Measurements from ENCODE around the gene ACOT13. TPM values are rescaled to one million over a fixed set of nuclear protein-coding genes. Genes with fewer than 3 reads are reported as not detected.

Gene ACOT13
- total and polyA plus RNA-seq, 2 of the 4 experiments (the other 2 are of a cell fraction): 3.6 to 25.7 TPM

DNA sequence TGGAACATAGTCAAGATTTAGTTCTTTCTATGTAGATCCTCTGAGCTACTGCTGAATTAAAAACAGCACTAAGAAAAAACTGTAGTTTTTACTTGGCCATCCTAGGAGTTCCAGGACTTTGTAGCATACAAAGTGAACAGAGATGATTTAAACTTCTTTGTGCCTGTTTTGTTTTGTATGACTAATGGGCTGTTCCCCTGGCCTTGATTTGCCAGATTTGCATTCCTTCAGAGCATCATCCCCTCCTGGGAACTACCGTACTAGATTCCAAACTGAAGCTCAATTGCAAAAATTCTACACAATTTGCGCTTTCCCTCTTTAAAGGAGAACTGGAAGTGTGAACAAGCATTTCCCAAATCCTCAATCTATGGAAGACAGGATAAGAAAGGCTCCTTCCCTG, 23.1 kb downstream of the ACOT13 start:
- H3K4ac ChIP-seq (ENCODE audit: low read depth, low read length): no peak overlapping the region
- POLR2A ChIA-PET (ENCODE audit: unreplicated experiment): no interaction called here
- H3K56ac ChIP-seq (ENCODE audit: extremely low read depth, insufficient read depth, low read length): no peak overlapping the region
- no peak overlapping the region for H3K9ac ChIP-seq (ENCODE audit: low read depth, low read length)
- no peaks in the 10 kb centered on the region for H3K79me1 ChIP-seq (ENCODE audit: low read depth in 1 of 2, low read length in 2 of 2)
- no peak overlapping the region for H3K23ac ChIP-seq (ENCODE audit: low read depth, low read length)
- H2BK5ac ChIP-seq (ENCODE audit: low read depth, low read length, poor library complexity, severe bottlenecking): no peak overlapping the region
- no peak overlapping the region for H4K5ac ChIP-seq (ENCODE audit: low read depth, low read length)
- no peak overlapping the region for H2AFZ ChIP-seq (replicated peaks; ENCODE audit: low read length, poor library complexity)
- no peaks in the 10 kb centered on the region for H3K9me1 ChIP-seq (ENCODE audit: insufficient read depth, low read length)
- no peak overlapping the region for H2AK5ac ChIP-seq (ENCODE audit: low read depth, low read length)
- H4K91ac ChIP-seq (ENCODE audit: insufficient read depth, low read depth, low read length): no peak overlapping the region
- intact Hi-C loops (cut with micrococcal nuclease) (loop anchor here (10.0 kb wide), 1 partner anchor 405 kb away; no protein-coding TSS in a partner anchor), dilution Hi-C loops (cut with HindIII; ENCODE audit: low sequenced_read_pairs, unreplicated experiment) (no loop called here), in situ Hi-C loops (cut with MboI; ENCODE audit: low sequenced_read_pairs) (loop anchor here (10.0 kb wide), 1 partner anchor 255 kb away; no protein-coding TSS in a partner anchor)
- H3K36me3 ChIP-seq (ENCODE audit: control insufficient read depth, insufficient read depth, low read length): no peaks in the 10 kb centered on the region
- no peaks in the 10 kb centered on the region for H4K20me1 ChIP-seq (ENCODE audit: insufficient read depth, low read length)
- no peak overlapping the region for H3K27ac ChIP-seq (ENCODE audit: insufficient read depth, low read length)
- CTCF ChIA-PET: interaction anchor here (1.3 kb wide), 1 partner anchor 23 kb away, joined by 3 read pairs; the partner anchor contains the start of genes ACOT13 and TDP2
- no peak overlapping the region for H2BK15ac ChIP-seq (ENCODE audit: low read depth, low read length)
- no peak overlapping the region for H2AK9ac ChIP-seq (replicated peaks; ENCODE audit: low read depth, low read length, poor library complexity)
- H3K27me3 ChIP-seq (ENCODE audit: control insufficient read depth, insufficient read depth, low read length): no peaks in the 10 kb centered on the region
- H3K4me1 ChIP-seq (ENCODE audit: control insufficient read depth, insufficient read depth, low read length): no peaks in the 10 kb centered on the region
- peak; percentile 46; the same call in 1 of the 2 replicates for ATAC-seq (ENCODE audit: low read depth)
- no TSS peak for BruUV-seq (replicated peaks)
- no peak overlapping the region for H2BK120ac ChIP-seq (ENCODE audit: low read depth, low read length)
- no CpG with 5 or more reads among the region's 2 CpGs for whole genome bisulfite sequencing, 2 experiments (ENCODE audit: extremely low coverage in 2 of 2, insufficient read length in 1 of 2)
- H3K4me2 ChIP-seq (ENCODE audit: low read depth, low read length): no peak overlapping the region
- H3K4me3 ChIP-seq (ENCODE audit: insufficient read depth, low read depth, low read length): no peak overlapping the region
- H4K8ac ChIP-seq (ENCODE audit: low read depth in 2 of 2, low read length in 2 of 2): no peak overlapping the region
- TF ChIP-seq POLR2A (IDR thresholded peaks at IDR 0.05; ENCODE audit: low read depth, low read length) (no peak), MAZ (IDR thresholded peaks at IDR 0.05; ENCODE audit: borderline replicate concordance, low read depth, low read length) (no peak), MAFK (IDR thresholded peaks at IDR 0.05; ENCODE audit: low read depth, low read length) (no peak), RAD21 (IDR thresholded peaks at IDR 0.05; ENCODE audit: low read length) (no peak), CHD1 (IDR thresholded peaks at IDR 0.05; ENCODE audit: low read depth, low read length) (no peak), RCOR1 (IDR thresholded peaks at IDR 0.05; ENCODE audit: insufficient replicate concordance, low read length) (no peak), FOS (IDR thresholded peaks at IDR 0.05; ENCODE audit: low read depth, low read length) (no peak), CEBPB (IDR thresholded peaks at IDR 0.05; ENCODE audit: low read depth, low read length) (no peak), BHLHE40 (IDR thresholded peaks at IDR 0.05; ENCODE audit: low read depth, low read length) (no peak), SMC3 (IDR thresholded peaks at IDR 0.05; ENCODE audit: low read depth, low read length) (no peak), MXI1 (IDR thresholded peaks at IDR 0.05; ENCODE audit: borderline replicate concordance, low read depth, low read length) (no peak), NFE2L2 (IDR thresholded peaks at IDR 0.05; ENCODE audit: low read depth, low read length) (no peak), RFX5 (IDR thresholded peaks at IDR 0.05; ENCODE audit: low read depth, low read length) (no peak)
- TF ChIP-seq, protein P1, sequence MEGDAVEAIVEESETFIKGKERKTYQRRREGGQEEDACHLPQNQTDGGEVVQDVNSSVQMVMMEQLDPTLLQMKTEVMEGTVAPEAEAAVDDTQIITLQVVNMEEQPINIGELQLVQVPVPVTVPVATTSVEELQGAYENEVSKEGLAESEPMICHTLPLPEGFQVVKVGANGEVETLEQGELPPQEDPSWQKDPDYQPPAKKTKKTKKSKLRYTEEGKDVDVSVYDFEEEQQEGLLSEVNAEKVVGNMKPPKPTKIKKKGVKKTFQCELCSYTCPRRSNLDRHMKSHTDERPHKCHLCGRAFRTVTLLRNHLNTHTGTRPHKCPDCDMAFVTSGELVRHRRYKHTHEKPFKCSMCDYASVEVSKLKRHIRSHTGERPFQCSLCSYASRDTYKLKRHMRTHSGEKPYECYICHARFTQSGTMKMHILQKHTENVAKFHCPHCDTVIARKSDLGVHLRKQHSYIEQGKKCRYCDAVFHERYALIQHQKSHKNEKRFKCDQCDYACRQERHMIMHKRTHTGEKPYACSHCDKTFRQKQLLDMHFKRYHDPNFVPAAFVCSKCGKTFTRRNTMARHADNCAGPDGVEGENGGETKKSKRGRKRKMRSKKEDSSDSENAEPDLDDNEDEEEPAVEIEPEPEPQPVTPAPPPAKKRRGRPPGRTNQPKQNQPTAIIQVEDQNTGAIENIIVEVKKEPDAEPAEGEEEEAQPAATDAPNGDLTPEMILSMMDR (conservative IDR thresholded peaks at IDR 0.05; ENCODE audit: low read depth, low read length): no peak
- TF ChIP-seq, protein P2, sequence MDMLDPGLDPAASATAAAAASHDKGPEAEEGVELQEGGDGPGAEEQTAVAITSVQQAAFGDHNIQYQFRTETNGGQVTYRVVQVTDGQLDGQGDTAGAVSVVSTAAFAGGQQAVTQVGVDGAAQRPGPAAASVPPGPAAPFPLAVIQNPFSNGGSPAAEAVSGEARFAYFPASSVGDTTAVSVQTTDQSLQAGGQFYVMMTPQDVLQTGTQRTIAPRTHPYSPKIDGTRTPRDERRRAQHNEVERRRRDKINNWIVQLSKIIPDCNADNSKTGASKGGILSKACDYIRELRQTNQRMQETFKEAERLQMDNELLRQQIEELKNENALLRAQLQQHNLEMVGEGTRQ (IDR thresholded peaks at IDR 0.05; ENCODE audit: low read depth, low read length): no peak
- TF ChIP-seq, protein P3, sequence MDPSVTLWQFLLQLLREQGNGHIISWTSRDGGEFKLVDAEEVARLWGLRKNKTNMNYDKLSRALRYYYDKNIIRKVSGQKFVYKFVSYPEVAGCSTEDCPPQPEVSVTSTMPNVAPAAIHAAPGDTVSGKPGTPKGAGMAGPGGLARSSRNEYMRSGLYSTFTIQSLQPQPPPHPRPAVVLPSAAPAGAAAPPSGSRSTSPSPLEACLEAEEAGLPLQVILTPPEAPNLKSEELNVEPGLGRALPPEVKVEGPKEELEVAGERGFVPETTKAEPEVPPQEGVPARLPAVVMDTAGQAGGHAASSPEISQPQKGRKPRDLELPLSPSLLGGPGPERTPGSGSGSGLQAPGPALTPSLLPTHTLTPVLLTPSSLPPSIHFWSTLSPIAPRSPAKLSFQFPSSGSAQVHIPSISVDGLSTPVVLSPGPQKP (IDR thresholded peaks at IDR 0.05; ENCODE audit: borderline replicate concordance, low read depth, low read length): no peak
- H3K9me3 ChIP-seq (ENCODE audit: control insufficient read depth, insufficient read depth, low read length): no peaks in the 10 kb centered on the region
- no peak for DNase-seq
- H3K14ac ChIP-seq (replicated peaks; ENCODE audit: low read depth, low read length): no peak overlapping the region
- H2BK20ac ChIP-seq (ENCODE audit: low read depth, low read length): no peak overlapping the region
- no peak overlapping the region for H3K18ac ChIP-seq (ENCODE audit: low read depth, low read length)
